Measurements from ENCODE around the gene TTC9C. TPM values are rescaled to one million over a fixed set of nuclear protein-coding genes. Genes with fewer than 3 reads are reported as not detected.
A peak's percentile ranks its signal among the peaks of the same experiment; 100 is the strongest.
"Not testable (repeated sequence)": the region's sequence is repeated elsewhere in the genome, so short reads cannot be mapped to it uniquely, and the experiment has no call there.

TTC9C gene
- total RNA-seq, 1 donor = 40.1 TPM

- no peak overlapping the region for H3K4me3 ChIP-seq (ENCODE audit: low read depth, low read length)
- TF ChIP-seq, protein P1, sequence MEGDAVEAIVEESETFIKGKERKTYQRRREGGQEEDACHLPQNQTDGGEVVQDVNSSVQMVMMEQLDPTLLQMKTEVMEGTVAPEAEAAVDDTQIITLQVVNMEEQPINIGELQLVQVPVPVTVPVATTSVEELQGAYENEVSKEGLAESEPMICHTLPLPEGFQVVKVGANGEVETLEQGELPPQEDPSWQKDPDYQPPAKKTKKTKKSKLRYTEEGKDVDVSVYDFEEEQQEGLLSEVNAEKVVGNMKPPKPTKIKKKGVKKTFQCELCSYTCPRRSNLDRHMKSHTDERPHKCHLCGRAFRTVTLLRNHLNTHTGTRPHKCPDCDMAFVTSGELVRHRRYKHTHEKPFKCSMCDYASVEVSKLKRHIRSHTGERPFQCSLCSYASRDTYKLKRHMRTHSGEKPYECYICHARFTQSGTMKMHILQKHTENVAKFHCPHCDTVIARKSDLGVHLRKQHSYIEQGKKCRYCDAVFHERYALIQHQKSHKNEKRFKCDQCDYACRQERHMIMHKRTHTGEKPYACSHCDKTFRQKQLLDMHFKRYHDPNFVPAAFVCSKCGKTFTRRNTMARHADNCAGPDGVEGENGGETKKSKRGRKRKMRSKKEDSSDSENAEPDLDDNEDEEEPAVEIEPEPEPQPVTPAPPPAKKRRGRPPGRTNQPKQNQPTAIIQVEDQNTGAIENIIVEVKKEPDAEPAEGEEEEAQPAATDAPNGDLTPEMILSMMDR (IDR thresholded peaks at IDR 0.05; ENCODE audit: insufficient read depth, low read length) = no peak
- DNase-seq (ENCODE audit: low read depth) = no peak
Measured at GRCh38 chr11:62752177-62752785, 24.0 kb downstream of the TTC9C start.

GRCh38 chr11:62752994-62753735 lies 24.9 kb downstream of the TTC9C start:
- TF ChIP-seq, protein P1 (IDR thresholded peaks at IDR 0.05; ENCODE audit: insufficient read depth, low read length) = no peak
- no peak for DNase-seq (ENCODE audit: low read depth)
- H3K4me3 ChIP-seq (ENCODE audit: low read depth, low read length) = peak overlapping the region; percentile 98

DNA sequence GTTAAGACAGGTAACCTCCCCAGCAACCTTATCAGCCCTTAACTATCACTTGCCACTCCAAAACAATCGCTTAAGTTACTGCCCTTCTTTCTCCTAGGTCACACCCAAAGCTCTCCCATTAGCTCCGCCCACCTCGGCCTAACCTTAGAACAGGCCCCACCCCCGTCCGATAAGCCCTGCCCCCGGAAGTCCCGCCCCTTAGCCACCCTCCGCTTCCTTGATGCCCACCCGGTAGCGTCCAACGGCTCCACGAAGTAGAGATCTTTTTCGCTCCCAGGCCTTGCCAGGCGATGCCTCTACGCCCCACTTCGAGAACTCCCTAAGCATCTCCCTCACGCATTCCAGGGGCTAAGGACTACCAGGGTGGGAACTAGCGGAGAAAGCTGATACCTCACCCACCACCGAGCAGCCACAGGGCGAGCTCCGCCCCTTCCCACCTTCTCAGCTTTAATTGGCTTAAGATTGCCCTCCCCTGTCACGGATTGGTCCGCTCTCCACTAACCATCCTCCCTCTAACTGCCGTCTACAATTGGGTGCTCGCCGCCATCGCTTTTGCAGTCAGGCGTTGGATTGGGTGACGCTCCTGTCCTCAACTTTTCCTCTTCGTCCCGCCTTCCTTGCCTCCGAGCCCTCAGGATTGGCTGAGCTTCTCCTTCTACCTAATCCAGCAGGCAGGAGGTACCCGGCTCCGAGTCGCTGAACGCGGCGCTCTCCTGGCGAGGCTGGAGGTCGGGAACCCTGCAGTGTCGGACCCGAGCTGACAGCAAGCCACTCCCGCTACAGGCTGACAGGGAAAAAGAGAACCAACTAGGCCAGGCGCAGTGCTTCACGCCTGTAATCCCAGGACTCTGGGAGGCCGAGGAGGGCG lies 25.7 kb downstream of the TTC9C start, which contains the start of gene ZBTB3:
Gene ZBTB3 (minus strand): TSS at position 425 of the 868 bp plus-strand sequence. CDS start 496 bp downstream, outside the sequence.
- TF ChIP-seq, protein P1 (IDR thresholded peaks at IDR 0.05; ENCODE audit: insufficient read depth, low read length) = no peak
- peak; percentile 99 for DNase-seq (ENCODE audit: low read depth)
- H3K4me3 ChIP-seq (ENCODE audit: low read depth, low read length) = peak within 1 kb of the TSS; percentile 98

- DNase-seq (ENCODE audit: low read depth) = no peak
- no peak overlapping the region for H3K4me3 ChIP-seq (ENCODE audit: low read depth, low read length)
- TF ChIP-seq, protein P1 (IDR thresholded peaks at IDR 0.05; ENCODE audit: insufficient read depth, low read length) = no peak
Measured at GRCh38 chr11:62755086-62755615, 26.9 kb downstream of the TTC9C start.

DNA sequence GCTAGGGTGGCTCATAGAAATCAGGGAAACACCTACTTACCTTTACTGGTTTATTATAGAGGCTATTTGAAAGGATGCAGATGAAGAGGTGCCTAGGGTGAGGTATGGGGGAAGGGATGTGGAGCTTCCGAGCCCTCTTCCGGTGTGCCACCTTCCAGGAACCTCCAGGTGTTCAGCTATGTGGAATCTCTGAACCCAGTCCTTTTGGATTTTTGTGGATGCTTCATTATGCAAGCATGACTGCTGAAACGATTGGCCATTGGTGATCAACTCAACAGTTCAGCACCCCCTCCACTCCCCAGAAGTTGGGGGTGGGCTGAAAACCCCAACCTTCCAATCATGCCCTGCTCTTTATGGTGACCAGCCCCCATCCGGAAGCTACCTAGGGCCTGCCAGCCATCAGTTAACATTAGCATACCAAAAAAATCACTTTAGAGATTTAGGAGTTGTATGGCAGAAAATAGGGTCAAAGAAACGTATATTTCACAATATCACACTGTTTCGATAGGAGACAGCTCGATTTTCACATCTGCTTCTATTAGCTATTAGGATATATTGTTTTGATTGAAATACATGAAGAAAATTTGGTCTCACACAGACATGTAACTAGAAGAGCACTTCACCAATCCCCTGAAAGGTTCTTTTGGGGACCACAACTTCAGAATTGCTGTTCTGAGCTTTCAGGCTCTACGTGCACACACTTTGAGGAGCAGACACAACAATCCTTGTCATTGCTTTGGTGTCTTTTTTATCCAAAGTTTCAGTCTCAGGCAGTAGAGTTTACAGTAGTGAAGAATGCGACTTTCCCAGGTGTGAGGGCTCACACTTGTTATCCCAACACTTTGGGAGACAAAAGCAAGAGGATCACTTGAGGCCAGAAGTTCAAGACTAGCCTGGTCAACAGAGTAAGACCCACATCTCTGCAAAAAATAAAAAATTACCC lies 29.8 kb downstream of the TTC9C start:
- DNase-seq (ENCODE audit: low read depth) = no peak
- H3K4me3 ChIP-seq (ENCODE audit: low read depth, low read length) = no peak overlapping the region
- TF ChIP-seq, protein P1 (IDR thresholded peaks at IDR 0.05; ENCODE audit: insufficient read depth, low read length) = no peak

- peak overlapping the region; percentile 31 for H3K4me3 ChIP-seq (ENCODE audit: low read depth, low read length)
- not testable (repeated sequence) for DNase-seq (ENCODE audit: low read depth)
Measured at GRCh38 chr11:62760867-62761227, 32.6 kb downstream of the TTC9C start.

Measured in fibroblast of the aortic adventitia (primary cell).